ENCODE results near the gene CADPS2.

Gene CADPS2

DNA sequence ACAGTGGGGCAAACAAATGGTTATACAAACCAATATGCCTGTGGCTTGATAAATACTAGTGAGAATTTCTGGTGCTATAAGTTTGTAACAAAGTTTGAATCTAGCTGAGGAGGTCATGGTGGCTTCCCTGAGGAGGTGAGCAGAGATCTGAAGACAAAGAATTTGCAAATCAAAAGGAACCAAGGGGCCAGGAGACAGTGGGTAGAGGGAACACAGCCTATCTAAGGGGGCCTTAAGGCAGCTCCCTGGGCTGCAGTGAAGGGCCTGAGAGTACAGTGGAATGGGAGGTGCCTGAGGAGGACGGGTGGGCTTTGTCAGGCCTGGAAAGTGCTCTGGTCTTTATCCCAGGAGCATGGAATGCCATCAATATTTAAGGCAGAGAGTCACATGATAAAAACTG is 209.1 kb downstream of the CADPS2 start:
- Histone ChIP-seq H3K4me2 (ENCODE audit: low read depth, low read length, poor library complexity, severe bottlenecking) (no peak overlapping the region), H3F3A (ENCODE audit: low read depth) (no peaks in the 10 kb centered on the region), H3K9me3 (ENCODE audit: insufficient read depth, low read depth, low read length) (no peaks in the 10 kb centered on the region; the same call in 1 of the 2 replicates), H2AFZ (ENCODE audit: low read length) (no peak overlapping the region), H3K4me3 (ENCODE audit: low read length, poor library complexity, severe bottlenecking) (no peak overlapping the region), H4K20me1 (ENCODE audit: insufficient read depth, low read length, poor library complexity, severe bottlenecking) (no peaks in the 10 kb centered on the region), H3K4me1 (ENCODE audit: insufficient read depth, low read length, poor library complexity, severe bottlenecking) (no peaks in the 10 kb centered on the region), H3K36me3 (ENCODE audit: insufficient read depth, low read length) (no peaks in the 10 kb centered on the region), H3K79me2 (ENCODE audit: insufficient read depth, low read length) (no peaks in the 10 kb centered on the region), H3K9ac (ENCODE audit: low read depth, low read length, poor library complexity, severe bottlenecking) (no peak overlapping the region), H3K27me3 (ENCODE audit: insufficient read depth, low read length, poor library complexity, severe bottlenecking) (no peaks in the 10 kb centered on the region), H3K9me2 (replicated peaks; ENCODE audit: low read depth, low read length) (no peaks in the 10 kb centered on the region)
- TF ChIP-seq, protein P1, sequence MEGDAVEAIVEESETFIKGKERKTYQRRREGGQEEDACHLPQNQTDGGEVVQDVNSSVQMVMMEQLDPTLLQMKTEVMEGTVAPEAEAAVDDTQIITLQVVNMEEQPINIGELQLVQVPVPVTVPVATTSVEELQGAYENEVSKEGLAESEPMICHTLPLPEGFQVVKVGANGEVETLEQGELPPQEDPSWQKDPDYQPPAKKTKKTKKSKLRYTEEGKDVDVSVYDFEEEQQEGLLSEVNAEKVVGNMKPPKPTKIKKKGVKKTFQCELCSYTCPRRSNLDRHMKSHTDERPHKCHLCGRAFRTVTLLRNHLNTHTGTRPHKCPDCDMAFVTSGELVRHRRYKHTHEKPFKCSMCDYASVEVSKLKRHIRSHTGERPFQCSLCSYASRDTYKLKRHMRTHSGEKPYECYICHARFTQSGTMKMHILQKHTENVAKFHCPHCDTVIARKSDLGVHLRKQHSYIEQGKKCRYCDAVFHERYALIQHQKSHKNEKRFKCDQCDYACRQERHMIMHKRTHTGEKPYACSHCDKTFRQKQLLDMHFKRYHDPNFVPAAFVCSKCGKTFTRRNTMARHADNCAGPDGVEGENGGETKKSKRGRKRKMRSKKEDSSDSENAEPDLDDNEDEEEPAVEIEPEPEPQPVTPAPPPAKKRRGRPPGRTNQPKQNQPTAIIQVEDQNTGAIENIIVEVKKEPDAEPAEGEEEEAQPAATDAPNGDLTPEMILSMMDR (conservative IDR thresholded peaks at IDR 0.05; ENCODE audit: low read length), result no peak
- TF ChIP-seq EZH2phosphoT487 (IDR thresholded peaks at IDR 0.05; ENCODE audit: borderline replicate concordance), result no peak

DNA sequence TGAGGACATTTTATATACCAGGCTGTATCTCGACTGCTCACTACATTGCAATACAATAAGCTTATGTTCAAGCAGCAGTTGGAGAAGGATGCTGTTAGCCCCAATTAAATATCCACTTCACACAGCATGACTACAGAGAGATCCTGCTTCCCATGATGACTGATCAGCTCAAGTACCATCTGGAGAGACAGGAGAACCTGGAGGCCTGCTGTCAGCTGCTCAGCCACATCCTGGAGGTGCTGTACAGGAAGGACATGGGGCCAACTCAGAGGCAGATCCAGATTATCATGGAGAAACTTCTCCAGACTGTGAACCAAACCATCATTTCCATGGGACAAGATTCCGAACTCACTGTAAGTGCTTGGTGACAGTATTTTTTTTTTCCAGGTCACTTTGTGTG is 209.8 kb downstream of the CADPS2 start:
- TF ChIP-seq, protein P1 (conservative IDR thresholded peaks at IDR 0.05; ENCODE audit: low read length), result no peak
- TF ChIP-seq EZH2phosphoT487 (IDR thresholded peaks at IDR 0.05; ENCODE audit: borderline replicate concordance), result no peak
- Histone ChIP-seq H2AFZ (ENCODE audit: low read length) (no peak overlapping the region), H3K9me2 (replicated peaks; ENCODE audit: low read depth, low read length) (no peaks in the 10 kb centered on the region)

DNA sequence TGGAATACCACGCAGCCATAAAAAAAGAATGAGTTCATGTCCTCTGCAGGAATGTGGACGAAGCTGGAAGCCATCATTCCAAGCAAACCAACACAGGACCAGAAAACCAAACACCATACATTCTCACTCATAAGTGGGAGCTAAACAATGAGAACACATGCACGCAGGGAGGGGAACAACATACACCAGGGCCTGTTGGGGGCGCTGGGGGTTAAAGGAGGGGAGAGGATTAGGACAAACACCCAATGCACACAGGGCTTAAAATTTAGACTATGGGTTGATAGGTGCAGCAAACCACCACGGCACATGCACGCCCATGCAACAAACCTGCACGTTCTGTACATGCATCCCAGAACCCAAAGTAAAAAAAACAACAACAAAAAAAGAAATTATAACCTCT is 210.6 kb downstream of the CADPS2 start:
- no peaks in the 10 kb centered on the region for H3F3A ChIP-seq (ENCODE audit: low read depth)
- H3K9me3 ChIP-seq (ENCODE audit: insufficient read depth, low read depth, low read length), result no peaks in the 10 kb centered on the region; the same call in 1 of the 2 replicates
- no peak overlapping the region for H3K4me2 ChIP-seq (ENCODE audit: low read depth, low read length, poor library complexity, severe bottlenecking)
- H3K4me1 ChIP-seq (ENCODE audit: insufficient read depth, low read length, poor library complexity, severe bottlenecking), result no peaks in the 10 kb centered on the region
- H3K27me3 ChIP-seq (ENCODE audit: insufficient read depth, low read length, poor library complexity, severe bottlenecking), result no peaks in the 10 kb centered on the region
- no peaks in the 10 kb centered on the region for H3K9me2 ChIP-seq (replicated peaks; ENCODE audit: low read depth, low read length)
- TF ChIP-seq, protein P1 (conservative IDR thresholded peaks at IDR 0.05; ENCODE audit: low read length), result no peak
- TF ChIP-seq EZH2phosphoT487 (IDR thresholded peaks at IDR 0.05; ENCODE audit: borderline replicate concordance), result no peak
- H4K20me1 ChIP-seq (ENCODE audit: insufficient read depth, low read length, poor library complexity, severe bottlenecking), result no peaks in the 10 kb centered on the region
- H3K36me3 ChIP-seq (ENCODE audit: insufficient read depth, low read length), result no peaks in the 10 kb centered on the region
- no peak overlapping the region for H2AFZ ChIP-seq (ENCODE audit: low read length)
- H3K4me3 ChIP-seq (ENCODE audit: low read length, poor library complexity, severe bottlenecking), result no peak overlapping the region
- no peaks in the 10 kb centered on the region for H3K79me2 ChIP-seq (ENCODE audit: insufficient read depth, low read length)
- no peak overlapping the region for H3K9ac ChIP-seq (ENCODE audit: low read depth, low read length, poor library complexity, severe bottlenecking)

More for the DNA sequence above, 209.8 kb downstream of the CADPS2 start:
- no peaks in the 10 kb centered on the region for H3K36me3 ChIP-seq (ENCODE audit: insufficient read depth, low read length)
- H3K4me2 ChIP-seq (ENCODE audit: low read depth, low read length, poor library complexity, severe bottlenecking), result no peak overlapping the region
- no peaks in the 10 kb centered on the region for H3K79me2 ChIP-seq (ENCODE audit: insufficient read depth, low read length)
- H3K4me1 ChIP-seq (ENCODE audit: insufficient read depth, low read length, poor library complexity, severe bottlenecking), result no peaks in the 10 kb centered on the region
- H4K20me1 ChIP-seq (ENCODE audit: insufficient read depth, low read length, poor library complexity, severe bottlenecking), result no peaks in the 10 kb centered on the region
- no peaks in the 10 kb centered on the region for H3F3A ChIP-seq (ENCODE audit: low read depth)
- H3K4me3 ChIP-seq (ENCODE audit: low read length, poor library complexity, severe bottlenecking), result no peak overlapping the region
- H3K27me3 ChIP-seq (ENCODE audit: insufficient read depth, low read length, poor library complexity, severe bottlenecking), result no peaks in the 10 kb centered on the region
- no peaks in the 10 kb centered on the region; the same call in 1 of the 2 replicates for H3K9me3 ChIP-seq (ENCODE audit: insufficient read depth, low read depth, low read length)
- no peak overlapping the region for H3K9ac ChIP-seq (ENCODE audit: low read depth, low read length, poor library complexity, severe bottlenecking)

Measured in Loucy (cell line).